Measurements from ENCODE around the gene UFC1.

Gene UFC1

GRCh38 chr1:161137881-161138280 is 15.9 kb upstream of the UFC1 start:
- DNase-seq, result no peak

GRCh38 chr1:161138431-161138830 is 15.3 kb upstream of the UFC1 start:
- no peak for DNase-seq

- no peak for DNase-seq
These were observed 14.0 kb upstream of the UFC1 start for GRCh38 chr1:161139766-161140165.

- DNase-seq, result no peak
These were observed 12.9 kb upstream of the UFC1 start for GRCh38 chr1:161140755-161141400.

- DNase-seq, result no peak
These were observed 7.9 kb upstream of the UFC1 start for GRCh38 chr1:161145832-161146231.

GRCh38 chr1:161153176-161153575 is 602 bp upstream of the UFC1 start:
- no peak for DNase-seq

GRCh38 chr1:161157867-161158266 is 4.1 kb downstream of the UFC1 start:
- no peak for DNase-seq

- no peak for DNase-seq
These were observed 4.7 kb downstream of the UFC1 start for GRCh38 chr1:161158316-161159010.

- DNase-seq, result peak; percentile 78
These were observed 5.5 kb downstream of the UFC1 start, which contains the start of gene USP21 for GRCh38 chr1:161159087-161159912. TSS of gene USP21 (plus strand) at chr1:161159500. CDS start at chr1:161160641, 1,141 bp downstream.

GRCh38 chr1:161159913-161160243 is 6.1 kb downstream of the UFC1 start:
- no peak for DNase-seq

- no peak for DNase-seq
These were observed 6.9 kb downstream of the UFC1 start for GRCh38 chr1:161160671-161161145.

- no peak for DNase-seq
These were observed 7.9 kb downstream of the UFC1 start for GRCh38 chr1:161161652-161162051.

- DNase-seq, result no peak
These were observed 8.3 kb downstream of the UFC1 start for GRCh38 chr1:161162052-161162451.

GRCh38 chr1:161162806-161163205 is 9.0 kb downstream of the UFC1 start:
- DNase-seq, result no peak

GRCh38 chr1:161163793-161164192 is 10.0 kb downstream of the UFC1 start:
- no peak for DNase-seq

GRCh38 chr1:161164901-161165610 is 11.3 kb downstream of the UFC1 start:
- no peak for DNase-seq

GRCh38 chr1:161165742-161166668 is 12.2 kb downstream of the UFC1 start, which contains the start of gene PPOX:
TSS of gene PPOX (plus strand) at chr1:161166426. CDS start at chr1:161166848, 422 bp downstream.
- DNase-seq, result peak; percentile 95

- no peak for DNase-seq
These were observed 13.1 kb downstream of the UFC1 start for GRCh38 chr1:161166669-161167548.

GRCh38 chr1:161168906-161169305 is 15.1 kb downstream of the UFC1 start:
- no peak for DNase-seq

- no peak for DNase-seq
These were observed 17.4 kb downstream of the UFC1 start for GRCh38 chr1:161171191-161171590.

GRCh38 chr1:161171696-161172095 is 17.9 kb downstream of the UFC1 start:
- no peak for DNase-seq
